GM21381 (cell line): ENCODE data around the gene ZNF799.
"Not testable (repeated sequence)": the region's sequence is repeated elsewhere in the genome, so short reads cannot be mapped to it uniquely, and the experiment has no call there.

Experiments used
- ATAC-seq: cut with Tn5 transposase; IDR thresholded peaks from one replicate; pipeline ENCODE4 v1.9.1; 2021; ENCODE audit warnings: mild to moderate bottlenecking, moderate library complexity; ENCODE audit not compliant: unreplicated experiment

Gene ZNF799

GRCh38 chr19:12364391-12365235 is 36.5 kb downstream of the ZNF799 start:
- no peak for ATAC-seq

- not testable (repeated sequence) for ATAC-seq
Observed at GRCh38 chr19:12362236-12362635, 38.8 kb downstream of the ZNF799 start.

- no peak for ATAC-seq
Observed at GRCh38 chr19:12353375-12353774, 47.7 kb downstream of the ZNF799 start.

- no peak for ATAC-seq
Observed at GRCh38 chr19:12350890-12351197, 50.2 kb downstream of the ZNF799 start.

- ATAC-seq = no peak
Observed at GRCh38 chr19:12350185-12350889, 50.7 kb downstream of the ZNF799 start.

GRCh38 chr19:12346896-12347295 is 54.2 kb downstream of the ZNF799 start:
- no peak for ATAC-seq

- ATAC-seq = no peak
Observed at GRCh38 chr19:12345197-12345596, 55.9 kb downstream of the ZNF799 start.
